ENCODE data around the gene DDX4. TPM values are rescaled to one million over a fixed set of nuclear protein-coding genes. Genes with fewer than 3 reads are reported as not detected.
"Not testable (repeated sequence)": the region's sequence is repeated elsewhere in the genome, so short reads cannot be mapped to it uniquely, and the experiment has no call there.

DDX4 gene
- total RNA-seq, 2 donors from 2014 or later, result not detected

DNA sequence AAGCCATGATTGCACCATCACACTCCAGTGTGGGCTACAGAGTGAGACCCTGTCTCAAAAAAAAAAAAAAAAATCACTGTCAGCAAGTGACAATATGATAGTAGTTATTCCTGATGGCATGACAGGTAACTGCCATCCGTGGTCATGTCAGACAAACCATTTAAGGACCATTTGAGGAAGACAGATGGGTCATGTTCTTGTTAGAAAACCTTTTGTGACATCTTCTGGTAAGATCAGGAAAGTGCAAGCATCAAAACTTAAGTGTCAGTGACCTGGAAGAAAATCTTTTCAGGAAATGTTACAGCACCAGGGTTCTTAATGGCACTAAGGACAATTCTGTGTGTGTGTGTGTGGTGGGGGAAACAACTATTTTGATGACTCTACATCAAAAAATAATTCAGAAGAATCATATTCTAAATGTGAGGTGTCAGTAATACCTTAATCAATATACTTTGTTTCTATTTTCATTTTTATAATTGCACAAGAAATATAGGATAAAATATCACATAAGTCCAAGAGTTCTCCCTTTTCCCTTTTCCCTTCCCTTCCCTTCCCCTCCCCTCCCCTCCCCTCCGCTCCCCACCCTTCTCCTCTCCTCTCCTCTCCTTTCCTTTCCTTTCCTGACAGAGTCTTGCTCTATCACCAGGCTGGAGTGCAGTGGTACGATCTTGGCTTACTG, 43.6 kb upstream of the DDX4 start:
- TF ChIP-seq POLR2A (IDR thresholded peaks at IDR 0.05), result no peak
- TF ChIP-seq, protein P1, sequence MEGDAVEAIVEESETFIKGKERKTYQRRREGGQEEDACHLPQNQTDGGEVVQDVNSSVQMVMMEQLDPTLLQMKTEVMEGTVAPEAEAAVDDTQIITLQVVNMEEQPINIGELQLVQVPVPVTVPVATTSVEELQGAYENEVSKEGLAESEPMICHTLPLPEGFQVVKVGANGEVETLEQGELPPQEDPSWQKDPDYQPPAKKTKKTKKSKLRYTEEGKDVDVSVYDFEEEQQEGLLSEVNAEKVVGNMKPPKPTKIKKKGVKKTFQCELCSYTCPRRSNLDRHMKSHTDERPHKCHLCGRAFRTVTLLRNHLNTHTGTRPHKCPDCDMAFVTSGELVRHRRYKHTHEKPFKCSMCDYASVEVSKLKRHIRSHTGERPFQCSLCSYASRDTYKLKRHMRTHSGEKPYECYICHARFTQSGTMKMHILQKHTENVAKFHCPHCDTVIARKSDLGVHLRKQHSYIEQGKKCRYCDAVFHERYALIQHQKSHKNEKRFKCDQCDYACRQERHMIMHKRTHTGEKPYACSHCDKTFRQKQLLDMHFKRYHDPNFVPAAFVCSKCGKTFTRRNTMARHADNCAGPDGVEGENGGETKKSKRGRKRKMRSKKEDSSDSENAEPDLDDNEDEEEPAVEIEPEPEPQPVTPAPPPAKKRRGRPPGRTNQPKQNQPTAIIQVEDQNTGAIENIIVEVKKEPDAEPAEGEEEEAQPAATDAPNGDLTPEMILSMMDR (IDR thresholded peaks at IDR 0.05), result peak in 5 of 7 experiments; percentile 5 to 36 (median 27)
- peaks cover 14% of the 10 kb centered on the region for H3K4me1 ChIP-seq
- H3K9me3 ChIP-seq, result no peaks in the 10 kb centered on the region
- WGBS, 2 donors, result 84 to 90% methylated on average over 3 of the region's 3 CpGs
- H3K4me3 ChIP-seq, result no peak overlapping the region
- no peaks in the 10 kb centered on the region for H3K27me3 ChIP-seq
- ATAC-seq (no peak), DNase-seq (no peak)
- intact Hi-C loops (cut with DNase I), result loop anchor here (10.0 kb wide), 1 partner anchor 269 kb away; no protein-coding TSS in a partner anchor
- no peak overlapping the region for H3K27ac ChIP-seq
- H3K36me3 ChIP-seq (replicated peaks in 1 of 2; ENCODE audit: insufficient read depth in 1 of 2, low read depth in 2 of 2), result peaks cover 0 to 2% of the 10 kb centered on the region in 2 donors

- H3K27me3 ChIP-seq; H3K4me3 ChIP-seq; H3K27ac ChIP-seq; H3K9me3 ChIP-seq; DNase-seq; ATAC-seq; H3K36me3 ChIP-seq (replicated peaks in 1 of 2; ENCODE audit: insufficient read depth in 1 of 2, low read depth in 2 of 2); H3K4me1 ChIP-seq: not testable (repeated sequence)
- WGBS, 2 donors, result 93 to 100% methylated on average over 2 to 5 of the region's 31 CpGs
- intact Hi-C loops (cut with DNase I), result loop anchor here (10.0 kb wide), 1 partner anchor 272 kb away; no protein-coding TSS in a partner anchor
These were observed 41.2 kb upstream of the DDX4 start for GRCh38 chr5:55696704-55697103.

DNA sequence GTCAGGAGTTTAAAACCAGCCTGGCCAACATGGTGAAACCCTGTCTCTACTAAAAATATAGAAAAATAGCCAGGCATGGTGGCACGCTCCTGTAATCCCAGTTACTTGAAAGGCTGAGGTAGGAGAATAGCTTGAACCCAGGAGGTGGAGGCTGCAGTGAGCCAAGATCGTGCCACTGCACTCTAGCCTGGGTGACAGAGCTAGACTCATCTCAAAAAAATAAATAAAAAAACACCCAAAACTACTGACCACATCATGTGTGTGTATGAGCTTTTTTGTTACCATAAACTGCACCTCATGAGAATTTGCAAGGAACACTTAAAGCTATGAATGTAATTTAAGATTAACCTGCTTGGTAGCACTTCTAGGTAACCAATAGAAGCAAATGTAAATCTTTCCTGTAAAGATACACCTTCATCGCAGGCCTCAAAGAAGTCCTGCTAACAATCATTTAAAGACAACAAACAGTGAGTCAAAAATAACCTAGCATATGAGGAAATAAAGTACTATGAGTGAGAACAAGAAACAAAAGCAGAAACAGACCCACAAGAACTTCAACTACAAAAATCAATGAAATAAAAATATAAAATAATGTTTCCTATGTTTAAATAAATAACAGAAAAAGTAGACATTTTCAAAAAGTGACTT, 38.7 kb upstream of the DDX4 start:
- no peaks in the 10 kb centered on the region for H3K9me3 ChIP-seq
- intact Hi-C loops (cut with DNase I), result loop anchor here (10.0 kb wide), 1 partner anchor 274 kb away; no protein-coding TSS in a partner anchor
- ATAC-seq (no peak), DNase-seq (no peak)
- peaks cover 0 to 3% of the 10 kb centered on the region in 2 donors for H3K36me3 ChIP-seq (replicated peaks in 1 of 2; ENCODE audit: insufficient read depth in 1 of 2, low read depth in 2 of 2)
- H3K4me3 ChIP-seq, result no peak overlapping the region
- WGBS, 2 donors, result 70 to 74% methylated on average over 3 of the region's 3 CpGs
- no peaks in the 10 kb centered on the region for H3K4me1 ChIP-seq
- no peak overlapping the region for H3K27ac ChIP-seq
- H3K27me3 ChIP-seq, result no peaks in the 10 kb centered on the region
- no peak for TF ChIP-seq POLR2A (IDR thresholded peaks at IDR 0.05)
- TF ChIP-seq, protein P1 (IDR thresholded peaks at IDR 0.05), result no peak

GRCh38 chr5:55700745-55701144, 37.1 kb upstream of the DDX4 start:
- Histone ChIP-seq H3K27me3 (no peaks in the 10 kb centered on the region), H3K9me3 (no peaks in the 10 kb centered on the region), H3K4me3 (no peak overlapping the region), H3K36me3 (replicated peaks in 1 of 2; ENCODE audit: insufficient read depth in 1 of 2, low read depth in 2 of 2) (peaks cover 0 to 2% of the 10 kb centered on the region in 2 donors), H3K4me1 (no peaks in the 10 kb centered on the region), H3K27ac (no peak overlapping the region)
- DNase-seq (no peak), ATAC-seq (no peak)
- TF ChIP-seq POLR2A (IDR thresholded peaks at IDR 0.05), result no peak
- TF ChIP-seq, protein P1 (IDR thresholded peaks at IDR 0.05), result no peak
- intact Hi-C loops (cut with DNase I), result loop anchor here (10.0 kb wide), 1 partner anchor 356 kb away; no protein-coding TSS in a partner anchor
- WGBS, 2 donors, result 84 to 95% methylated on average over 2 of the region's 2 CpGs

DNA sequence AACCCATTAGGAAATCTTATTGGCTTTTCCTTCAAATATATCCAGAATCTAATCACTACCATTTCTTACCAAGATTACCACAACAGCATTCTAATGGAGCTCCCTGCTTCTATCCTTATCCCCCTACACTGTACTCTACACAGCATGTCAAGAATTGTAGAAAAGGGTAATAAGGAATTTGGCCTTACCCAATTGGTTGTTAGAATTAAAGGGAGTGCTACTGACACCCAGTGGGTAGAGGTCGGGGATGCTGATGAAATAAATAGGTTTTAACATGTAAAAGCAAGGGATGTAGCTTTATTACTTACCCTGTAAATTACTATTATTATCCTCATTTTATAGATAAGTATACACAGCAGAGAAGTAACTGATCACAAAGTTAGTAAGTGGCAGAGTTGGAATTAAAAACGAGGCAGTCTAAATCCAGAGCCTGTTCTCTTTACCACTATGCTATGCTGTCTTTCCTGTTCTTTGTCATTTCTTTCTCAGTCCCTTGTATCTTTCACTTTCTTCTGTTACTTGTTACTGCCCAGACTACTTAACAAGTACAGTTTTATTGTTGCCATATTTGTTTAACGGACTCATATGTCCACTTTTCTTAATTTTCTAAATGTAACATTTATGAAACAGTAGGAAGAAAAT, 36.3 kb upstream of the DDX4 start:
- 90% methylated on average over 3 of the region's 3 CpGs for WGBS, 2 donors
- H3K27me3 ChIP-seq, result no peaks in the 10 kb centered on the region
- H3K4me3 ChIP-seq, result no peak overlapping the region
- H3K9me3 ChIP-seq, result no peaks in the 10 kb centered on the region
- TF ChIP-seq, protein P1 (IDR thresholded peaks at IDR 0.05), result no peak
- no peak for TF ChIP-seq POLR2A (IDR thresholded peaks at IDR 0.05)
- DNase-seq, result no peak
- peaks cover 0 to 2% of the 10 kb centered on the region in 2 donors for H3K36me3 ChIP-seq (replicated peaks in 1 of 2; ENCODE audit: insufficient read depth in 1 of 2, low read depth in 2 of 2)
- H3K27ac ChIP-seq, result no peak overlapping the region
- intact Hi-C loops (cut with DNase I), result loop anchor here (10.0 kb wide), 1 partner anchor 357 kb away; no protein-coding TSS in a partner anchor
- no peaks in the 10 kb centered on the region for H3K4me1 ChIP-seq
- no peak for ATAC-seq

All from body of pancreas (tissue), 4 donors.